ENCODE measurements around the gene SLC45A1.

GRCh38 chr1:8337776-8338525 lies 20.0 kb downstream of the SLC45A1 start:
- TF ChIP-seq CTCF (conservative IDR thresholded peaks at IDR 0.05) (no peak), ZFX (IDR thresholded peaks at IDR 0.05) (no peak)
